ENCODE results near the gene GFER.
"Not testable (repeated sequence)": the region's sequence is repeated elsewhere in the genome, so short reads cannot be mapped to it uniquely, and the experiment has no call there.

Gene GFER

GRCh38 chr16:2029350-2029749 is 45.4 kb downstream of the GFER start:
- DNase-seq: no peak

GRCh38 chr16:2030036-2030435 is 46.0 kb downstream of the GFER start:
- no peak for DNase-seq

GRCh38 chr16:2031081-2031577 is 47.1 kb downstream of the GFER start:
- DNase-seq: no peak

- DNase-seq: no peak
These were observed 48.5 kb downstream of the GFER start for GRCh38 chr16:2032285-2033056.

GRCh38 chr16:2033057-2033908 is 49.3 kb downstream of the GFER start:
- peak; percentile 47 for DNase-seq

- not testable (repeated sequence) for DNase-seq
These were observed 50.1 kb downstream of the GFER start for GRCh38 chr16:2033909-2034695.

GRCh38 chr16:2034696-2035430 is 50.9 kb downstream of the GFER start:
- no peak for DNase-seq

- peak; percentile 80 for DNase-seq
These were observed 51.6 kb downstream of the GFER start for GRCh38 chr16:2035431-2036199.

GRCh38 chr16:2036200-2036966 is 52.4 kb downstream of the GFER start:
- DNase-seq: no peak

- no peak for DNase-seq
These were observed 53.1 kb downstream of the GFER start for GRCh38 chr16:2037115-2037514.
